ENCODE measurements around the gene PRICKLE3.

GRCh38 chrX:49155900-49156837, 30.0 kb downstream of the PRICKLE3 start:
- TF ChIP-seq CTCF (IDR thresholded peaks at IDR 0.05; ENCODE audit: low read depth, low read length) (peak; percentile 65), EZH2phosphoT487 (IDR thresholded peaks at IDR 0.05; ENCODE audit: low read depth) (no peak)

Measured in OCI-LY3 (cell line).